Hepatocyte (in vitro differentiated cells): ENCODE results near the gene ABCC9. TPM values are rescaled to one million over a fixed set of nuclear protein-coding genes. Genes with fewer than 3 reads are reported as not detected.
A peak's percentile ranks its signal among the peaks of the same experiment; 100 is the strongest.

Experiments used
- DNase-seq: peaks from one replicate; pipeline ENCODE4 v3.0.0-alpha.2; 2016; ENCODE audit warnings: low spot score
- H2AFZ ChIP-seq: fragments of 200-600 bp; sonication (generic); 2 replicates; pipeline ENCODE4 v1.6.0; 2016; ENCODE audit warnings: antibody characterized with exemption, mild to moderate bottlenecking
- H3K27ac ChIP-seq: fragments of 200-600 bp; sonication (generic); 2 replicates; pipeline ENCODE4 v1.5.1; 2016; ENCODE audit warnings: mild to moderate bottlenecking
- H3K27me3 ChIP-seq: fragments of 200-600 bp; sonication (generic); 2 replicates; pipeline ENCODE4 v1.6.1; 2016
- H3K36me3 ChIP-seq: fragments of 200-600 bp; sonication (generic); replicated peaks from 2 replicates; pipeline ENCODE4 v1.5.1; 2016; ENCODE audit warnings: low read depth; ENCODE audit not compliant: insufficient read depth
- H3K4me1 ChIP-seq: fragments of 200-600 bp; sonication (generic); 2 replicates; pipeline ENCODE4 v1.5.1; 2016; ENCODE audit warnings: mild to moderate bottlenecking, moderate library complexity; ENCODE audit not compliant: insufficient read depth
- H3K4me2 ChIP-seq: fragments of 200-600 bp; sonication (generic); 2 replicates; pipeline ENCODE4 v1.6.0; 2016
- H3K4me3 ChIP-seq: fragments of 200-600 bp; sonication (generic); 2 replicates; pipeline ENCODE4 v1.5.1; 2016; ENCODE audit warnings: mild to moderate bottlenecking
- H3K79me2 ChIP-seq: fragments of 200-600 bp; sonication (generic); 2 replicates; pipeline ENCODE4 v1.6.0; 2017; ENCODE audit warnings: mild to moderate bottlenecking
- H3K9me2 ChIP-seq: fragments of 200-600 bp; sonication (generic); replicated peaks from 2 replicates; pipeline ENCODE4 v1.6.0; 2017; ENCODE audit warnings: mild to moderate bottlenecking; ENCODE audit not compliant: insufficient read depth
- H3K9me3 ChIP-seq: fragments of 200-600 bp; sonication (generic); 2 replicates; pipeline ENCODE4 v1.5.1; 2016; ENCODE audit warnings: low read depth, mild to moderate bottlenecking
- H4K20me1 ChIP-seq: fragments of 200-600 bp; sonication (generic); 2 replicates; pipeline ENCODE4 v1.6.0; 2016; ENCODE audit warnings: mild to moderate bottlenecking; ENCODE audit not compliant: insufficient read depth, poor library complexity, severe bottlenecking
- EZH2 ChIP-seq: fragments of 200-600 bp; sonication (generic); IDR thresholded peaks from 2 replicates; pipeline ENCODE4 v1.6.1; 2016; ENCODE audit warnings: antibody characterized with exemption, mild to moderate bottlenecking, borderline replicate concordance
- EZH2phosphoT487 ChIP-seq: fragments of 200-600 bp; sonication (generic); IDR thresholded peaks from one replicate; pipeline ENCODE4 v1.6.1; 2018; ENCODE audit warnings: antibody characterized with exemption, mild to moderate bottlenecking, low read depth, moderate library complexity; ENCODE audit not compliant: unreplicated experiment, severe bottlenecking
- WGBS: methylation state at CpG from one replicate; pipeline ENCODE4 v1.1.6; 2016; ENCODE audit warnings: low lambda C conversion rate; ENCODE audit errors: missing lambda C conversion rate; 5-methylcytosine and 5-hydroxymethylcytosine counted together
- polyA plus RNA-seq: library from polyadenylated mRNA; unstranded; fragments of >200 nt; fragmentation: Nextera tagmentation; extraction: Ambion mirVana; gene quantifications from 2 replicates; pipeline ENCODE4 v1.2.1, GENCODE V29; 2016
- total RNA-seq: library from RNA; depleted of rRNA; stranded (reverse); fragments of >200 nt; gene quantifications from 2 replicates; pipeline ENCODE4 v1.2.3, GENCODE V29; 2014
- TF ChIP-seq, protein P1 (sequence below): fragments of 200-600 bp; sonication (generic); IDR thresholded peaks from 2 replicates; pipeline ENCODE4 v1.5.1; 2016; ENCODE audit warnings: antibody characterized with exemption, mild to moderate bottlenecking; ENCODE audit not compliant: poor library complexity

ABCC9 gene
- total and polyA plus RNA-seq, 2 experiments from 2014 or later = 0.68 to 10.0 TPM

DNA sequence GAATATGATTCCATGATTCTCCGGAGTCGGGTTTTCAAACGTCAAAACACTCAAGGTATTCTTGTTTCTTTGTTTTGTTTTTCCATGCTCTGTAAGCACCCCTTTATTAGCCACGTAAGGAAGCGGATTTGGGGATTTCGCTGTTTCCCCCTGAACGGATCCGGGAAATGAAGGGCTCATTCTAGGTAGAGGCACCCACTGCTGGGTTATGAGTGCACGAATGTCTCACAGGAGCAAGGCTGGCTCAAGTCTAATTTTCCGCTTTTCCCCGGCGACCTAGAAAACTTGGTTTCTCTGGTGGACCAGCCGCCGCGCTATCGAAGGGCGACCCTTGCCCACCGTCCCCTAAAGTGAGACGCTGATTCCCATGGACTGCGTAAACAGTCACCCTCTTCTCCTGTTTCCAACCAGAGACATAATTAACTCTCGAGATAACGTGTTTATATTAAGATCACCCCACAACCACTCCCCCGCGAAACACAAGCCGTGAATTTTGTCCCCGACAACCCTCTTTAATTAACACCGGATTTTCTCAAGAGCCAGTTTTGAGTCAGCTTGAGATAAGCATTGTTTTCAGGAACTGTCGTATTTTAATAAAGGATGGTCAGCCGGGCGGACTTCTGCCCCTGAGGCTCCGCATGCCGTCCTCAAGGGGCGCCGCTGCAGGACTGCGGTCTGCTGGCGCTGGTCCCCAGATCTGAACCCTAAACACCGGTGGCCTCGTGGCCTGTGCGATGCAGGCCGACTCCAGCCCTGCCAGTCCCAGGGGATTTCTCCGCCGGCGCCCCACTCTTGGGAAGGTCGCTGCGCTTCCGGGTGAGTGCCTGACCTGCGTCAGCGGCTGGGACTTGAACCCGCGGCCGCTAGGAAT lies 515 bp upstream of the ABCC9 start:
- no peaks in the 10 kb centered on the region for H3K79me2 ChIP-seq
- peak overlapping the region; percentile 89 for H3K4me2 ChIP-seq
- TF ChIP-seq EZH2phosphoT487 = no peak
- peak; percentile 71 for TF ChIP-seq EZH2
- TF ChIP-seq, protein P1, sequence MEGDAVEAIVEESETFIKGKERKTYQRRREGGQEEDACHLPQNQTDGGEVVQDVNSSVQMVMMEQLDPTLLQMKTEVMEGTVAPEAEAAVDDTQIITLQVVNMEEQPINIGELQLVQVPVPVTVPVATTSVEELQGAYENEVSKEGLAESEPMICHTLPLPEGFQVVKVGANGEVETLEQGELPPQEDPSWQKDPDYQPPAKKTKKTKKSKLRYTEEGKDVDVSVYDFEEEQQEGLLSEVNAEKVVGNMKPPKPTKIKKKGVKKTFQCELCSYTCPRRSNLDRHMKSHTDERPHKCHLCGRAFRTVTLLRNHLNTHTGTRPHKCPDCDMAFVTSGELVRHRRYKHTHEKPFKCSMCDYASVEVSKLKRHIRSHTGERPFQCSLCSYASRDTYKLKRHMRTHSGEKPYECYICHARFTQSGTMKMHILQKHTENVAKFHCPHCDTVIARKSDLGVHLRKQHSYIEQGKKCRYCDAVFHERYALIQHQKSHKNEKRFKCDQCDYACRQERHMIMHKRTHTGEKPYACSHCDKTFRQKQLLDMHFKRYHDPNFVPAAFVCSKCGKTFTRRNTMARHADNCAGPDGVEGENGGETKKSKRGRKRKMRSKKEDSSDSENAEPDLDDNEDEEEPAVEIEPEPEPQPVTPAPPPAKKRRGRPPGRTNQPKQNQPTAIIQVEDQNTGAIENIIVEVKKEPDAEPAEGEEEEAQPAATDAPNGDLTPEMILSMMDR = peak; percentile 54
- peaks cover 33% of the 10 kb centered on the region for H3K27me3 ChIP-seq
- 4% methylated on average over 51 of the region's 51 CpGs for WGBS
- no peaks in the 10 kb centered on the region for H3K9me2 ChIP-seq
- peak overlapping the region; percentile 70 for H3K4me3 ChIP-seq
- DNase-seq = peak; percentile 75
- no peaks in the 10 kb centered on the region for H3K36me3 ChIP-seq
- no peaks in the 10 kb centered on the region for H3K9me3 ChIP-seq
- peak overlapping the region; percentile 61 for H2AFZ ChIP-seq
- H3K4me1 ChIP-seq = no peaks in the 10 kb centered on the region
- peak overlapping the region; percentile 39 for H3K27ac ChIP-seq
- no peaks in the 10 kb centered on the region for H4K20me1 ChIP-seq

DNA sequence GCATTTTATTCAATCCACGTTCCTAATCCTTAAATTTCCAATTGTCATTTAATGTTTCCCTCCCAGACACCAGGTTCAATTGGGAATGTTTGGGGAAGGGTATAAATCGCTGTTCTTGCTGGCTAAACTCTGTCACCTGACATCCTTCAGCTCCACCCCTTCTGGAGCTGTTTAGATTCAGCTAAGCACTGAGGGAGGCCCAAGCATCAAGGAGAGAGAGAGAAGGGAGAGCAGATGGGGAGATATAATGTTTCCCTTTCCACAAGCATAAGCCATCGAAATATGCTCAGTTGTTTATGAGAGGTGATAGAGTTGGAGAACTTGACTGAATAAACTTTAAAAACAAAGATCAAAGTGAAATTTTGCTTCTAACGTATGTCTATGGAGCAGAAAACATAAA lies 1.8 kb downstream of the ABCC9 start:
- Histone ChIP-seq H3K4me3 (no peak overlapping the region), H2AFZ (no peak overlapping the region)

GRCh38 chr12:21938879-21939278 lies 2.3 kb downstream of the ABCC9 start:
- Histone ChIP-seq H3K79me2 (no peaks in the 10 kb centered on the region), H4K20me1 (no peaks in the 10 kb centered on the region), H3K9me2 (no peaks in the 10 kb centered on the region), H3K9me3 (no peaks in the 10 kb centered on the region), H3K27me3 (peaks cover 33% of the 10 kb centered on the region), H3K36me3 (no peaks in the 10 kb centered on the region), H3K4me3 (no peak overlapping the region), H2AFZ (no peak overlapping the region), H3K27ac (no peak overlapping the region), H3K4me1 (no peaks in the 10 kb centered on the region), H3K4me2 (no peak overlapping the region)
- TF ChIP-seq EZH2 (no peak), EZH2phosphoT487 (no peak)
- TF ChIP-seq, protein P1 = no peak
- no peak for DNase-seq
- 81% methylated on average over 7 of the region's 7 CpGs for WGBS

More for the DNA sequence above, 1.8 kb downstream of the ABCC9 start:
- Histone ChIP-seq H3K79me2 (no peaks in the 10 kb centered on the region), H3K27ac (no peak overlapping the region), H3K9me2 (no peaks in the 10 kb centered on the region), H3K9me3 (no peaks in the 10 kb centered on the region), H3K4me1 (no peaks in the 10 kb centered on the region), H4K20me1 (no peaks in the 10 kb centered on the region), H3K4me2 (no peak overlapping the region), H3K27me3 (peaks cover 33% of the 10 kb centered on the region), H3K36me3 (no peaks in the 10 kb centered on the region)
- WGBS = 71% methylated on average over 4 of the region's 4 CpGs
- DNase-seq = no peak
- TF ChIP-seq EZH2 (no peak), EZH2phosphoT487 (no peak)

- Histone ChIP-seq H3K27ac (no peak overlapping the region), H3K27me3 (peaks cover 7% of the 10 kb centered on the region), H3K4me1 (no peaks in the 10 kb centered on the region), H3K36me3 (no peaks in the 10 kb centered on the region), H3K79me2 (no peaks in the 10 kb centered on the region), H3K9me2 (no peaks in the 10 kb centered on the region), H2AFZ (no peak overlapping the region), H3K4me3 (no peak overlapping the region), H4K20me1 (no peaks in the 10 kb centered on the region), H3K9me3 (no peaks in the 10 kb centered on the region), H3K4me2 (no peak overlapping the region)
- DNase-seq = no peak
- TF ChIP-seq EZH2 (no peak), EZH2phosphoT487 (no peak)
- TF ChIP-seq, protein P1 = no peak
- 67% methylated on average over 1 of the region's 1 CpG for WGBS
Observed at GRCh38 chr12:21934173-21934572, 7.1 kb downstream of the ABCC9 start.
